Measurements from ENCODE around the gene CST9.

DNA sequence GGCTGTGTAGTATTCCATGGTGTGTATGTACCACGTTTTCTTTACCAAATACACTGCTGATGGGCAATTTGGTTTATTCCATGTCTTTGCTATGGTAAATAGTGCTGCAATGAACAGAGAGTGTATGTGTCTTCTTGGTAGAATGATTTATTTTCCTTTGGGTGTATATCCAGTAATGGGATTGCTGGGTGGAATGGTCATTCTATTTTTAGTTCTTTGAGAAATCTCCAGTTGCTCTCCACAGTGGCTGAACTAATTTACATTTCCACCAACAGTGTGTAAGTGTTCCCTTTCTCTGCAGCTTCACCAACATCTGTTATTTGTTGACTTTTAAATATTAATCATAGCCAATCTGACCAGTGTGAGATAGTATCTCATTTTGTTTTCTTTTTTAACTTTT lies 51.3 kb downstream of the CST9 start:
- TF ChIP-seq, protein P1, sequence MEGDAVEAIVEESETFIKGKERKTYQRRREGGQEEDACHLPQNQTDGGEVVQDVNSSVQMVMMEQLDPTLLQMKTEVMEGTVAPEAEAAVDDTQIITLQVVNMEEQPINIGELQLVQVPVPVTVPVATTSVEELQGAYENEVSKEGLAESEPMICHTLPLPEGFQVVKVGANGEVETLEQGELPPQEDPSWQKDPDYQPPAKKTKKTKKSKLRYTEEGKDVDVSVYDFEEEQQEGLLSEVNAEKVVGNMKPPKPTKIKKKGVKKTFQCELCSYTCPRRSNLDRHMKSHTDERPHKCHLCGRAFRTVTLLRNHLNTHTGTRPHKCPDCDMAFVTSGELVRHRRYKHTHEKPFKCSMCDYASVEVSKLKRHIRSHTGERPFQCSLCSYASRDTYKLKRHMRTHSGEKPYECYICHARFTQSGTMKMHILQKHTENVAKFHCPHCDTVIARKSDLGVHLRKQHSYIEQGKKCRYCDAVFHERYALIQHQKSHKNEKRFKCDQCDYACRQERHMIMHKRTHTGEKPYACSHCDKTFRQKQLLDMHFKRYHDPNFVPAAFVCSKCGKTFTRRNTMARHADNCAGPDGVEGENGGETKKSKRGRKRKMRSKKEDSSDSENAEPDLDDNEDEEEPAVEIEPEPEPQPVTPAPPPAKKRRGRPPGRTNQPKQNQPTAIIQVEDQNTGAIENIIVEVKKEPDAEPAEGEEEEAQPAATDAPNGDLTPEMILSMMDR (IDR thresholded peaks at IDR 0.05): no peak
- no peak for TF ChIP-seq POLR2A (IDR thresholded peaks at IDR 0.05)
- TF ChIP-seq POLR2AphosphoS5 (IDR thresholded peaks at IDR 0.05): no peak

Data from gastroesophageal sphincter (tissue), 3 donors.